Measurements from ENCODE around the gene SGK2.
A peak's percentile ranks its signal among the peaks of the same experiment; 100 is the strongest.

SGK2 gene

GRCh38 chr20:43558412-43559146 is at the start of gene SGK2:
SGK2 (plus strand) TSS chr20:43559027; CDS start chr20:43566496, 7,469 bp downstream.
- Histone ChIP-seq H3K27me3 (no peaks in the 10 kb centered on the region), H4K20me1 (no peaks in the 10 kb centered on the region), H3K4me1 (peaks cover 0 to 4% (median 0%) of the 10 kb centered on the region in 10 experiments; a peak in 1 of 20 replicates), H3K9me3 (replicated peaks in 1 of 11) (no peaks in the 10 kb centered on the region), H3K36me3 (no peaks in the 10 kb centered on the region), H3K4me2 (no peak within 1 kb of the TSS), H3K4me3 (no peak within 1 kb of the TSS), H3K9ac (no peak within 1 kb of the TSS), H3K27ac (no peak within 1 kb of the TSS)
- no peak for TF ChIP-seq Cebpa-rat (IDR thresholded peaks at IDR 0.05)

- Histone ChIP-seq H4K20me1 (peaks cover 0 to 5% (median 0%) of the 10 kb centered on the region in 11 experiments; a peak in 1 of 22 replicates), H3K27ac (no peak overlapping the region), H3K9me3 (replicated peaks in 1 of 11) (peaks cover 10 to 24% (median 17%) of the 10 kb centered on the region in 11 experiments; a peak in 19 of 22 replicates), H3K27me3 (peaks cover 28 to 34% (median 30%) of the 10 kb centered on the region in 11 experiments), H3K4me3 (no peak overlapping the region), H3K9ac (no peak overlapping the region), H3K4me2 (no peak overlapping the region), H3K36me3 (0 out of 22 replicates have a peak, but pooled peaks cover 0 to 6% (median 0%) of the 10 kb centered on the region in 11 experiments), H3K4me1 (peaks cover 11 to 27% (median 19%) of the 10 kb centered on the region in 10 experiments; a peak in 16 of 20 replicates)
- no peak for TF ChIP-seq Cebpa-rat (IDR thresholded peaks at IDR 0.05)
Measured at GRCh38 chr20:43511879-43512278, 46.9 kb upstream of the SGK2 start.

GRCh38 chr20:43513372-43513930 is 45.4 kb upstream of the SGK2 start:
- Histone ChIP-seq H3K4me3 (peak overlapping the region; percentile 50 to 77 (median 69)), H3K4me2 (peak overlapping the region; percentile 53 to 79 (median 68)), H3K9me3 (replicated peaks in 1 of 11) (peaks cover 0 to 8% (median 3%) of the 10 kb centered on the region in 11 experiments; a peak in 12 of 22 replicates), H4K20me1 (peaks cover 0 to 5% (median 0%) of the 10 kb centered on the region in 11 experiments; a peak in 1 of 22 replicates), H3K4me1 (peaks cover 11 to 20% (median 18%) of the 10 kb centered on the region in 10 experiments; a peak in 15 of 20 replicates), H3K9ac (peak overlapping the region in 10 of 11 experiments; percentile 33 to 72 (median 56); a peak in 18 of 22 replicates), H3K27ac (peak overlapping the region in 5 of 11 experiments; percentile 20 to 55 (median 35); a peak in 7 of 22 replicates), H3K36me3 (peaks cover 0 to 14% (median 2%) of the 10 kb centered on the region in 11 experiments; a peak in 5 of 22 replicates), H3K27me3 (peaks cover 13 to 18% (median 14%) of the 10 kb centered on the region in 11 experiments)
- no peak for TF ChIP-seq Cebpa-rat (IDR thresholded peaks at IDR 0.05)

GRCh38 chr20:43513931-43514647 is 44.7 kb upstream of the SGK2 start:
- peak overlapping the region in 10 of 11 experiments; percentile 50 to 77 (median 70); a peak in 20 of 22 replicates for H3K27ac ChIP-seq
- no peak for TF ChIP-seq Cebpa-rat (IDR thresholded peaks at IDR 0.05)
- peaks cover 0 to 7% (median 4%) of the 10 kb centered on the region in 11 experiments; a peak in 10 of 22 replicates for H3K9me3 ChIP-seq (replicated peaks in 1 of 11)
- H3K36me3 ChIP-seq, result peaks cover 0 to 20% (median 4%) of the 10 kb centered on the region in 11 experiments; a peak in 8 of 22 replicates
- H4K20me1 ChIP-seq, result peaks cover 0 to 5% (median 0%) of the 10 kb centered on the region in 11 experiments; a peak in 1 of 22 replicates
- H3K9ac ChIP-seq, result peak overlapping the region; percentile 69 to 79 (median 78)
- peak overlapping the region; percentile 59 to 77 (median 69) for H3K4me3 ChIP-seq
- peaks cover 6 to 12% (median 8%) of the 10 kb centered on the region in 11 experiments for H3K27me3 ChIP-seq
- H3K4me2 ChIP-seq, result peak overlapping the region; percentile 67 to 83 (median 76)
- peaks cover 11 to 19% (median 15%) of the 10 kb centered on the region in 10 experiments; a peak in 15 of 20 replicates for H3K4me1 ChIP-seq

DNA sequence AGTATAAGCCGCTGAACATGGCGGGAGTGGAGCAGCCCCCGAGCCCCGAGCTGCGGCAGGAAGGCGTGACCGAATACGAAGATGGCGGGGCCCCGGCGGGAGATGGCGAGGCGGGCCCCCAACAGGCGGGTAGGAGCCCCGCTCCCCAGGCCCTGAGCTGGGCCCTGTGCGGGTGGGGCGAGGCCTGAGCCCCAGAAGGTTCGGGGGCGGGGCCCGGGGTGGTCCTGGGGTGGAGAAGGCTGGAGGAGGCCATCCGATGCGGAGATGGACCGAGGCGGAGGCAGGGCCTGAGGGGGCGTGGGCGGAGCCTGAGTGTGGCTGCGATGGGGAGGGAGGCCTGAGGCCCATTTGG is 44.2 kb upstream of the SGK2 start:
- Histone ChIP-seq H3K9ac (peak overlapping the region; percentile 69 to 79 (median 78)), H3K36me3 (peaks cover 0 to 26% (median 4%) of the 10 kb centered on the region in 11 experiments; a peak in 10 of 22 replicates), H3K4me1 (peaks cover 11 to 19% (median 14%) of the 10 kb centered on the region in 10 experiments; a peak in 15 of 20 replicates), H3K4me3 (peak overlapping the region; percentile 59 to 77 (median 69)), H3K4me2 (peak overlapping the region; percentile 67 to 83 (median 74)), H3K27me3 (peaks cover under 1 to 6% (median 2%) of the 10 kb centered on the region in 11 experiments; a peak in 14 of 22 replicates), H3K9me3 (replicated peaks in 1 of 11) (peaks cover 0 to 13% (median 8%) of the 10 kb centered on the region in 11 experiments; a peak in 18 of 22 replicates), H4K20me1 (peaks cover 0 to 5% (median 0%) of the 10 kb centered on the region in 11 experiments; a peak in 1 of 22 replicates), H3K27ac (peak overlapping the region in 10 of 11 experiments; percentile 50 to 77 (median 70); a peak in 20 of 22 replicates)
- TF ChIP-seq Cebpa-rat (IDR thresholded peaks at IDR 0.05), result no peak

GRCh38 chr20:43515628-43516027 is 43.2 kb upstream of the SGK2 start:
- no peak for TF ChIP-seq Cebpa-rat (IDR thresholded peaks at IDR 0.05)
- Histone ChIP-seq H3K4me2 (peak overlapping the region; percentile 67 to 83 (median 74)), H3K27ac (no peak overlapping the region), H3K36me3 (peaks cover 0 to 26% (median 7%) of the 10 kb centered on the region in 11 experiments; a peak in 10 of 22 replicates), H4K20me1 (peaks cover 0 to 5% (median 0%) of the 10 kb centered on the region in 11 experiments; a peak in 1 of 22 replicates), H3K27me3 (no peaks in the 10 kb centered on the region), H3K4me3 (peak overlapping the region; percentile 59 to 77 (median 69); a peak in 18 of 20 replicates), H3K9me3 (replicated peaks in 1 of 11) (peaks cover 0 to 23% (median 17%) of the 10 kb centered on the region in 11 experiments; a peak in 19 of 22 replicates), H3K4me1 (peaks cover 11 to 19% (median 14%) of the 10 kb centered on the region in 10 experiments; a peak in 15 of 20 replicates), H3K9ac (peak overlapping the region in 6 of 11 experiments; percentile 70 to 79 (median 76); a peak in 4 of 22 replicates)

DNA sequence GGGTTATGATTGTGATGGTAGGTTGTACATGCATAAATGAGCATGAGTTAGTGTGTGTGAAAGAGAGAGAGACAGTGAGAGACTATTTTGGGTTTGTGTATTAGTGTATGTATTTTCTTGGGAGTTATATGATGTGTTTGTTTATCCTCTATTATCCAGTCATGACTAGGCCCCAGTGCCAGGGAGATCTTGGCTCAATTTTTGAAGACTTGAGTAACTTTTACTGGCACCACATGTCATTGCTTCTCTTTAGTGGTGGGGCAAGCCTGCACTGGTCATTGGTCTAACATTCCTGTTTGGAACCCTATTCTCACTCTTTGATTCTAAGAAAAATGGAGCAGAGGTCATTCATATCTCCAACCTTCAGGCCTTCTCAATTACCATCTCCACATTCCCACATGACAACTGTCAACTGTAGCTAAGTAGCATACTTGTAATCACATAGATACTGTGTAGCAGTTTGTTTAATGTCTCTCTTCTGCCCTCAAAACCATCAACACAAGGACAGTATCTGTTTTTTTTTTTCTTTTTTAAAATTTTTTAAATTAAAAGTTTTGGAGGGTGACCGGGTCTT is 42.5 kb upstream of the SGK2 start:
- no peak overlapping the region; a peak in 1 of 22 replicates for H3K9ac ChIP-seq
- H3K4me2 ChIP-seq, result peak overlapping the region in 10 of 11 experiments; percentile 67 to 83 (median 75); a peak in 15 of 22 replicates
- H3K4me3 ChIP-seq, result no peak overlapping the region
- peaks cover 0 to 5% (median 0%) of the 10 kb centered on the region in 11 experiments; a peak in 1 of 22 replicates for H4K20me1 ChIP-seq
- peaks cover 0 to 26% (median 7%) of the 10 kb centered on the region in 11 experiments; a peak in 10 of 22 replicates for H3K36me3 ChIP-seq
- no peak overlapping the region for H3K27ac ChIP-seq
- H3K4me1 ChIP-seq, result peaks cover 11 to 19% (median 14%) of the 10 kb centered on the region in 10 experiments; a peak in 15 of 20 replicates
- H3K27me3 ChIP-seq, result no peaks in the 10 kb centered on the region
- H3K9me3 ChIP-seq (replicated peaks in 1 of 11), result peaks cover 0 to 28% (median 17%) of the 10 kb centered on the region in 11 experiments; a peak in 19 of 22 replicates
- TF ChIP-seq Cebpa-rat (IDR thresholded peaks at IDR 0.05), result no peak

Measured in BLaER1 treated with 17β-estradiol and CSF1 and Interleukin-3, amounts not matched to agents 10 nM and 100 nM (cell line).